HG03064 (cell line): ENCODE measurements around the gene DDX21.
A peak's percentile ranks its signal among the peaks of the same experiment; 100 is the strongest.
"Not testable (repeated sequence)": the region's sequence is repeated elsewhere in the genome, so short reads cannot be mapped to it uniquely, and the experiment has no call there.

Experiments
- ATAC-seq: cut with Tn5 transposase; IDR thresholded peaks from one replicate; pipeline ENCODE4 v1.9.1; 2021; ENCODE audit warnings: low read depth; ENCODE audit not compliant: unreplicated experiment

Gene DDX21

GRCh38 chr10:68955832-68956532 lies at the start of gene DDX21:
Gene DDX21 (plus strand): TSS chr10:68956170. CDS start chr10:68956226, 56 bp downstream.
- ATAC-seq = peak; percentile 86

- no peak for ATAC-seq
Observed at GRCh38 chr10:68924593-68924992, 31.4 kb upstream of the DDX21 start.

- ATAC-seq = no peak
Observed at GRCh38 chr10:68925489-68925888, 30.5 kb upstream of the DDX21 start.

- ATAC-seq = not testable (repeated sequence)
Observed at GRCh38 chr10:68929157-68929556, 26.8 kb upstream of the DDX21 start.

GRCh38 chr10:68929888-68930287 lies 26.1 kb upstream of the DDX21 start:
- ATAC-seq = not testable (repeated sequence)

GRCh38 chr10:68932860-68933259 lies 23.1 kb upstream of the DDX21 start:
- ATAC-seq = not testable (repeated sequence)

- ATAC-seq = no peak
Observed at GRCh38 chr10:68934994-68935393, 21.0 kb upstream of the DDX21 start.

- no peak for ATAC-seq
Observed at GRCh38 chr10:68938117-68938516, 17.9 kb upstream of the DDX21 start.

GRCh38 chr10:68938884-68939283 lies 17.1 kb upstream of the DDX21 start:
- no peak for ATAC-seq

GRCh38 chr10:68940917-68941316 lies 15.1 kb upstream of the DDX21 start:
- ATAC-seq = not testable (repeated sequence)

- no peak for ATAC-seq
Observed at GRCh38 chr10:68950598-68950997, 5.4 kb upstream of the DDX21 start.

GRCh38 chr10:68954904-68955303 lies 1.1 kb upstream of the DDX21 start:
- no peak for ATAC-seq

- peak; percentile 13 for ATAC-seq
Observed at GRCh38 chr10:68955355-68955831, 577 bp upstream of the DDX21 start.

- ATAC-seq = no peak
Observed at GRCh38 chr10:68957284-68957615, 1.3 kb downstream of the DDX21 start.

GRCh38 chr10:68957654-68958053 lies 1.7 kb downstream of the DDX21 start:
- ATAC-seq = no peak

GRCh38 chr10:68959695-68960527 lies 3.9 kb downstream of the DDX21 start:
- no peak for ATAC-seq

GRCh38 chr10:68963151-68963550 lies 7.2 kb downstream of the DDX21 start:
- no peak for ATAC-seq

- no peak for ATAC-seq
Observed at GRCh38 chr10:68973975-68974374, 18.0 kb downstream of the DDX21 start.

- not testable (repeated sequence) for ATAC-seq
Observed at GRCh38 chr10:68975936-68976473, 20.0 kb downstream of the DDX21 start.

GRCh38 chr10:68979738-68980137 lies 23.8 kb downstream of the DDX21 start:
- ATAC-seq = not testable (repeated sequence)

- ATAC-seq = no peak
Observed at GRCh38 chr10:68981074-68981473, 25.1 kb downstream of the DDX21 start.
